Loucy (cell line): ENCODE measurements around the gene DYNLT2.
A peak's percentile ranks its signal among the peaks of the same experiment; 100 is the strongest.

Experiments
- EZH2phosphoT487 ChIP-seq: fragments of 200-600 bp; IDR thresholded peaks from 2 replicates; pipeline ENCODE4 v1.6.1; 2018; ENCODE audit warnings: antibody characterized with exemption, mild to moderate bottlenecking, moderate library complexity, borderline replicate concordance
- TF ChIP-seq, protein P1 (sequence below): fragments of 200-600 bp; sonication (generic); conservative IDR thresholded peaks from 2 replicates; pipeline ENCODE4 v1.5.1; 2014; ENCODE audit warnings: mild to moderate bottlenecking, antibody characterized with exemption, low read length

DNA sequence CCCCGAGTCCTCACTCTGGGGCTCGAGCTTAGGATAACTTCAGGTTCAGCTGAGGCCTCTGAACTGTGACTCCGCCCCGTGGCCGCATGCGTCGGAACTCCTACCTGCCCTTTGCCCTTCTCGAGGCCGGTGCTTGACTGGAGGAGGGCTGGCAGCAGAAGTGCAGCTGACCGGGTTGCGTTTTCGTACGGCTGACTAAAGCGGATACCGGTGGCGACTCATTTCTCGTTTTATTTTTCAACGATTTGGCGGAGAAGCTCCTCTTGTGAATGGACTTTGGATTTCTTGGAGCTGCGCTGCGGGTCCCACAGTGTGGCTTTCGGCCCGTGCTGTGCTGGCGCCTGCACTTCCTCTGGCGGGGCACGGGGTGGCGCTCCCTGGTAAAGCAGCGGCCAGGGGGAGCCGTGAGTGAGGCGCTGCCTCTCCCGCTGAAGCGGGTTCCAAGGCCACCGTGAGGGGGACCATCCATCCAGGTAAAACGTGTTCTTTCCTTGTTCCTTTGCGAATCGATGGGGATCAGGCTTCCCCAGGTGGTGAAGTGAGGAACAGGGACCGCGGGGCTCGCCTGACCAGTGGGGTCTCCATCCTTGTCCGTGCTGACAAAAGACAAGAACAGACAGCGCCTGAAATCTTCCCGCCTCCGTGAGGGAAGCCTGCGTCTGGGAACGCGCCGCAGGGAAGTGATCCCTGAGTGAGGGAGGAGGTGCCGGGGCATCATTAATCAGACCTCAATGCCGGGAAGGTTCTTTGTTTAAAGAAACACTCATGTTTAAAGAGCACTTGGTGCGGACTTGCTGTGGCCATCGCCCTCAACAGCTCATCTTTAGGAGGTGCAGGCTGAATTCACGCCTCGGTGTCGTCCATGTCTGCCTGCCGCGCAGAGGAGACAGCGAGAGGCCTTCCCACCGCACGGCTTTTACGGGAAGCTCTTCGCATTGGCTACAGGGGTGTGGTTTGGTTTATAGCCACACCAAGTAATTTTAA, 38.9 kb upstream of the DYNLT2 start:
- TF ChIP-seq, protein P1, sequence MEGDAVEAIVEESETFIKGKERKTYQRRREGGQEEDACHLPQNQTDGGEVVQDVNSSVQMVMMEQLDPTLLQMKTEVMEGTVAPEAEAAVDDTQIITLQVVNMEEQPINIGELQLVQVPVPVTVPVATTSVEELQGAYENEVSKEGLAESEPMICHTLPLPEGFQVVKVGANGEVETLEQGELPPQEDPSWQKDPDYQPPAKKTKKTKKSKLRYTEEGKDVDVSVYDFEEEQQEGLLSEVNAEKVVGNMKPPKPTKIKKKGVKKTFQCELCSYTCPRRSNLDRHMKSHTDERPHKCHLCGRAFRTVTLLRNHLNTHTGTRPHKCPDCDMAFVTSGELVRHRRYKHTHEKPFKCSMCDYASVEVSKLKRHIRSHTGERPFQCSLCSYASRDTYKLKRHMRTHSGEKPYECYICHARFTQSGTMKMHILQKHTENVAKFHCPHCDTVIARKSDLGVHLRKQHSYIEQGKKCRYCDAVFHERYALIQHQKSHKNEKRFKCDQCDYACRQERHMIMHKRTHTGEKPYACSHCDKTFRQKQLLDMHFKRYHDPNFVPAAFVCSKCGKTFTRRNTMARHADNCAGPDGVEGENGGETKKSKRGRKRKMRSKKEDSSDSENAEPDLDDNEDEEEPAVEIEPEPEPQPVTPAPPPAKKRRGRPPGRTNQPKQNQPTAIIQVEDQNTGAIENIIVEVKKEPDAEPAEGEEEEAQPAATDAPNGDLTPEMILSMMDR = peak; percentile 89
- TF ChIP-seq EZH2phosphoT487 = no peak
